Measurements from ENCODE around the gene TREM1. TPM values are rescaled to one million over a fixed set of nuclear protein-coding genes. Genes with fewer than 3 reads are reported as not detected.

The TREM1 gene
- polyA plus RNA-seq, 1 donor (not counting 4 experiments of a cell fraction or from before 2014, with no cell fraction given): not detected

DNA sequence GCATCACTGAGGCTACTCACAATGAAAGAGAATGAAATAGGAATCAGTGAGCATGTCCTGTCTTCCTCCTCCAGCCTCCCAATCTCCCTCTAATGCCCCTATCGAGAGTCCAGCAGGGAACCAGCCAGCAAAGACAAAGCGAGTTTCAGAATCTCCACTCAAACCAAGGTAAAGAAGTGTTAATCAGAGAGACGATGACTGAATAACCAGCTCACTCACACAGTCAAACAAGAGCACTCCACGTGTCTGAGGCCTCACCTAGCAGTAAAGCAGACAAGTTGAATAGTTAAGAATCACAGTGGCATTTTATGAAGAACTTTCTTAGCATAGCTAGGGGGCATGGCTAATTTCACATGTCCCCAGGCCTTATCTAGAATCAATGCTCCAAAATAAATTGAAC lies 3.3 kb upstream of the TREM1 start:
- H3K4me3 ChIP-seq (ENCODE audit: control insufficient read depth in 2 of 3, extremely low read depth in 1 of 3, insufficient read depth in 2 of 3, low read depth in 1 of 3, low read length in 3 of 3): no peak overlapping the region
- H3K27me3 ChIP-seq (ENCODE audit: control insufficient read depth, extremely low read depth, insufficient read depth, low read length): peaks cover 10% of the 10 kb centered on the region
- H4K20me1 ChIP-seq (ENCODE audit: control insufficient read depth, extremely low read depth, insufficient read depth, low read length): no peaks in the 10 kb centered on the region
- no peak overlapping the region for H2AFZ ChIP-seq (ENCODE audit: control insufficient read depth, low read length)
- no peak overlapping the region for H3K27ac ChIP-seq (ENCODE audit: control insufficient read depth, insufficient read depth, low read length)
- no peak overlapping the region for H3K4me2 ChIP-seq (ENCODE audit: control insufficient read depth, extremely low read depth, insufficient read depth, low read depth, low read length)
- no peaks in the 10 kb centered on the region for H3K36me3 ChIP-seq (ENCODE audit: control insufficient read depth in 2 of 2, extremely low read depth in 1 of 2, insufficient read depth in 2 of 2, low read length in 2 of 2)
- H3K9me3 ChIP-seq (ENCODE audit: control insufficient read depth, low read depth, low read length): no peaks in the 10 kb centered on the region
- dilution Hi-C loops (cut with MboI; ENCODE audit: extremely low pct_ligation_motif_present, low sequenced_read_pairs): no loop called here
- no peaks in the 10 kb centered on the region for H3K9me1 ChIP-seq (ENCODE audit: control insufficient read depth, extremely low read depth, insufficient read depth, low read length)
- no peak for TF ChIP-seq EZH2 (IDR thresholded peaks at IDR 0.05; ENCODE audit: low read length)
- TF ChIP-seq, protein P1, sequence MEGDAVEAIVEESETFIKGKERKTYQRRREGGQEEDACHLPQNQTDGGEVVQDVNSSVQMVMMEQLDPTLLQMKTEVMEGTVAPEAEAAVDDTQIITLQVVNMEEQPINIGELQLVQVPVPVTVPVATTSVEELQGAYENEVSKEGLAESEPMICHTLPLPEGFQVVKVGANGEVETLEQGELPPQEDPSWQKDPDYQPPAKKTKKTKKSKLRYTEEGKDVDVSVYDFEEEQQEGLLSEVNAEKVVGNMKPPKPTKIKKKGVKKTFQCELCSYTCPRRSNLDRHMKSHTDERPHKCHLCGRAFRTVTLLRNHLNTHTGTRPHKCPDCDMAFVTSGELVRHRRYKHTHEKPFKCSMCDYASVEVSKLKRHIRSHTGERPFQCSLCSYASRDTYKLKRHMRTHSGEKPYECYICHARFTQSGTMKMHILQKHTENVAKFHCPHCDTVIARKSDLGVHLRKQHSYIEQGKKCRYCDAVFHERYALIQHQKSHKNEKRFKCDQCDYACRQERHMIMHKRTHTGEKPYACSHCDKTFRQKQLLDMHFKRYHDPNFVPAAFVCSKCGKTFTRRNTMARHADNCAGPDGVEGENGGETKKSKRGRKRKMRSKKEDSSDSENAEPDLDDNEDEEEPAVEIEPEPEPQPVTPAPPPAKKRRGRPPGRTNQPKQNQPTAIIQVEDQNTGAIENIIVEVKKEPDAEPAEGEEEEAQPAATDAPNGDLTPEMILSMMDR (optimal IDR thresholded peaks at IDR 0.05 in 1 of 3, IDR thresholded peaks at IDR 0.05 in 1 of 3, conservative IDR thresholded peaks at IDR 0.05 in 1 of 3; ENCODE audit: extremely low read depth in 1 of 3, insufficient read depth in 2 of 3, low read length in 3 of 3): no peak
- no peak for FAIRE-seq
- H3K9ac ChIP-seq (ENCODE audit: control insufficient read depth, extremely low read depth, insufficient read depth, low read length): no peak overlapping the region
- peaks cover 2% of the 10 kb centered on the region for H3K4me1 ChIP-seq (ENCODE audit: control insufficient read depth, extremely low read depth, insufficient read depth, low read length)
- H3K79me2 ChIP-seq (ENCODE audit: control insufficient read depth, insufficient read depth, low read length): no peaks in the 10 kb centered on the region
- no peak for DNase-seq (ENCODE audit: low read depth, low spot score)

DNA sequence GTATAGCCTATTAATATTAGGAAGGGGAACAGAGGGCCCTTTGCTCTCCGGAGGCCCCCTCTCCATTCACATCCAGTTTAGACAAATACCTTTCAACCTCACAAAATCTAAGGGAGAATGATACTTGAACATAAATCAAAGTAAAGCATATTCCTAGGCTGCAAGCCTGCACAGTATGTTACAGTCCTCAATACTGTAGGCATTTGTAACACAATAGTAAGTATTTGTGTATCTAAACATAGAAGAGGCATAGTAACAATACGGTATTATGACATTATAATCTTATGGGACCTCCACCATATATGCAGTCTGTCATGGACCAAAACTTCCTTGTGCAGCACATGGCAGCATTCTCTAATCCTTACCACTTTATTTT lies 2.3 kb upstream of the TREM1 start:
- Histone ChIP-seq H3K27ac (ENCODE audit: control insufficient read depth, insufficient read depth, low read length) (no peak overlapping the region), H3K36me3 (ENCODE audit: control insufficient read depth in 2 of 2, extremely low read depth in 1 of 2, insufficient read depth in 2 of 2, low read length in 2 of 2) (no peaks in the 10 kb centered on the region)
- dilution Hi-C loops (cut with MboI; ENCODE audit: extremely low pct_ligation_motif_present, low sequenced_read_pairs): no loop called here

More for the DNA sequence above, 2.3 kb upstream of the TREM1 start:
- Histone ChIP-seq H3K9me3 (ENCODE audit: control insufficient read depth, low read depth, low read length) (no peaks in the 10 kb centered on the region), H3K4me3 (ENCODE audit: control insufficient read depth in 2 of 3, extremely low read depth in 1 of 3, insufficient read depth in 2 of 3, low read depth in 1 of 3, low read length in 3 of 3) (no peak overlapping the region), H3K9ac (ENCODE audit: control insufficient read depth, extremely low read depth, insufficient read depth, low read length) (no peak overlapping the region), H2AFZ (ENCODE audit: control insufficient read depth, low read length) (no peak overlapping the region), H3K4me2 (ENCODE audit: control insufficient read depth, extremely low read depth, insufficient read depth, low read depth, low read length) (no peak overlapping the region), H3K27me3 (ENCODE audit: control insufficient read depth, extremely low read depth, insufficient read depth, low read length) (peaks cover 13% of the 10 kb centered on the region), H3K79me2 (ENCODE audit: control insufficient read depth, insufficient read depth, low read length) (no peaks in the 10 kb centered on the region), H3K4me1 (ENCODE audit: control insufficient read depth, extremely low read depth, insufficient read depth, low read length) (peaks cover 2% of the 10 kb centered on the region), H3K9me1 (ENCODE audit: control insufficient read depth, extremely low read depth, insufficient read depth, low read length) (no peaks in the 10 kb centered on the region), H4K20me1 (ENCODE audit: control insufficient read depth, extremely low read depth, insufficient read depth, low read length) (no peaks in the 10 kb centered on the region)
- FAIRE-seq (no peak), DNase-seq (ENCODE audit: low read depth, low spot score) (no peak)
- TF ChIP-seq EZH2 (IDR thresholded peaks at IDR 0.05; ENCODE audit: low read length): no peak
- TF ChIP-seq, protein P1 (optimal IDR thresholded peaks at IDR 0.05 in 1 of 3, IDR thresholded peaks at IDR 0.05 in 1 of 3, conservative IDR thresholded peaks at IDR 0.05 in 1 of 3; ENCODE audit: extremely low read depth in 1 of 3, insufficient read depth in 2 of 3, low read length in 3 of 3): no peak
